HepG2 (cell line): ENCODE data around the gene CCR9. TPM values are rescaled to one million over a fixed set of nuclear protein-coding genes. Genes with fewer than 3 reads are reported as not detected.

Experiments used
- ATAC-seq: fragments of 200-7000 bp; cut with Tn5 transposase; 3 replicates; pipeline ENCODE4 v1.9.1; 2020; ENCODE audit warnings: mild to moderate bottlenecking, moderate library complexity
- BruUV-seq: library from RNA; stranded (reverse); fragments of 400-500 nt; replicated peaks from 2 replicates; lab custom pipeline; 2021; lab: Mats Ljungman, UMichigan
- CTCF ChIA-PET: fragments of 300-600 bp; formaldehyde crosslinking; extraction: SDS; loops from one replicate; lab custom pipeline; 2021; ENCODE audit warnings: low total read pairs, inconsistent platforms, low intra/inter-chr PET ratio; lab: Yijun Ruan, JAX
- POLR2A ChIA-PET: fragments of 350-600 bp; sonication (Branson Sonifier 250); formaldehyde crosslinking; loops from one replicate; lab custom pipeline; 2020; ENCODE audit warnings: antibody characterized with exemption, inconsistent platforms; lab: Yijun Ruan, JAX
- DNase-seq: peaks from one replicate; pipeline ENCODE4 v3.0.0-alpha.2; 2015; ENCODE audit warnings: low spot score
- FAIRE-seq: peaks from 3 replicates; lab custom pipeline; 2011; peaks lifted over from hg19 to GRCh38; lab: Jason Lieb, UNC
- H2AFZ ChIP-seq: one replicate; pipeline ENCODE4 v1.6.1; 2011; ENCODE audit warnings: low read length, inconsistent platforms
- H3K27ac ChIP-seq: fragments of 300-600 bp; 3 replicates; pipeline ENCODE4 v1.8.0; 2011; ENCODE audit warnings: mixed run types, mild to moderate bottlenecking, mixed read lengths, low read length, inconsistent platforms; ENCODE audit not compliant: insufficient read depth; ENCODE audit errors: extremely low read length
- H3K27me3 ChIP-seq, 2 experiments: fragments of 200-600 bp in 1 of 2; 2 replicates in 1 of 2; 3 replicates in 1 of 2; pipeline versions ENCODE4 v1.6.0 to v1.8.0; 2011; ENCODE audit warnings: low read length in 2 of 2, mild to moderate bottlenecking in 2 of 2, moderate library complexity in 2 of 2, inconsistent platforms in 1 of 2; ENCODE audit not compliant: insufficient read depth in 2 of 2, control insufficient read depth in 1 of 2
- H3K36me3 ChIP-seq, 2 experiments: fragments of 200-600 bp in 1 of 2; replicated peaks in 1 of 2; 2 replicates in 1 of 2; 3 replicates in 1 of 2; pipeline versions ENCODE4 v1.5.1 to v1.8.0; 2011; ENCODE audit warnings: low read length in 2 of 2, inconsistent platforms in 1 of 2; ENCODE audit not compliant: insufficient read depth in 2 of 2, control insufficient read depth in 1 of 2
- H3K4me1 ChIP-seq: 2 replicates; pipeline ENCODE4 v1.5.1; 2012; ENCODE audit warnings: low read length, inconsistent platforms; ENCODE audit not compliant: insufficient read depth
- H3K4me2 ChIP-seq: 2 replicates; pipeline ENCODE4 v1.6.0; 2011; ENCODE audit warnings: low read depth, low read length, inconsistent platforms
- H3K4me3 ChIP-seq, 3 experiments: fragments of 200-600 bp in 1 of 3; sonication (generic), shearing (Covaris generic) in 1 of 3; replicated peaks in 1 of 3; 2 replicates each; pipeline ENCODE4 v1.5.1; 2011 to 2016; ENCODE audit warnings: low read length in 3 of 3, inconsistent platforms in 2 of 3, low read depth in 2 of 3, mild to moderate bottlenecking in 2 of 3, control low read depth in 1 of 3, mixed read lengths in 1 of 3; ENCODE audit not compliant: insufficient read depth in 1 of 3
- H3K79me2 ChIP-seq: one replicate; pipeline ENCODE4 v1.6.1; 2011; ENCODE audit warnings: low read length, inconsistent platforms; ENCODE audit not compliant: insufficient read depth
- H3K9ac ChIP-seq: 2 replicates; pipeline ENCODE4 v1.6.0; 2011; ENCODE audit warnings: mild to moderate bottlenecking, low read depth, low read length, inconsistent platforms; ENCODE audit not compliant: insufficient read depth
- H3K9me3 ChIP-seq: 2 replicates; pipeline ENCODE4 v1.5.1; 2012; ENCODE audit warnings: mild to moderate bottlenecking, low read length
- H4K20me1 ChIP-seq: 2 replicates; pipeline ENCODE4 v1.6.0; 2011; ENCODE audit warnings: inconsistent platforms, mild to moderate bottlenecking, low read length, moderate library complexity; ENCODE audit not compliant: insufficient read depth
- ARHGAP35 ChIP-seq: sonication (generic); formaldehyde crosslinking; IDR thresholded peaks from 2 replicates; pipeline ENCODE4 v1.9.0; 2022; ENCODE audit warnings: mild to moderate bottlenecking, inconsistent platforms, moderate library complexity, missing genetic modification reagents, borderline replicate concordance
- BATF2 ChIP-seq: sonication (generic); formaldehyde crosslinking; IDR thresholded peaks from 2 replicates; pipeline ENCODE4 v1.8.0; 2022; ENCODE audit warnings: mild to moderate bottlenecking, missing genetic modification reagents, moderate library complexity
- GTF2F1 ChIP-seq: fragments of 150-350 bp; IDR thresholded peaks from 2 replicates; pipeline ENCODE4 v1.6.1; 2014; ENCODE audit warnings: low read length
- HNF4G ChIP-seq, 2 experiments: sonication (generic) in 1 of 2; formaldehyde crosslinking in 1 of 2; IDR thresholded peaks; 2 replicates each; pipeline versions ENCODE4 v1.4.0 to v1.6.1; 2011 to 2020; ENCODE audit warnings: borderline replicate concordance in 2 of 2, low read depth in 2 of 2, mild to moderate bottlenecking in 2 of 2, low read length in 1 of 2, missing genetic modification reagents in 1 of 2, moderate library complexity in 1 of 2
- HOMEZ ChIP-seq: IDR thresholded peaks from 2 replicates; pipeline ENCODE4 v1.6.1; 2016; ENCODE audit warnings: low read depth
- POLR2AphosphoS2 ChIP-seq: IDR thresholded peaks from 2 replicates; pipeline ENCODE4 v1.6.1; 2011; ENCODE audit warnings: low read depth, low read length, improper control_type of control experiment
- SALL2 ChIP-seq: sonication (generic); formaldehyde crosslinking; IDR thresholded peaks from 2 replicates; pipeline ENCODE4 v1.8.1; 2023; ENCODE audit warnings: mild to moderate bottlenecking, missing genetic modification reagents, inconsistent platforms
- ZBTB3 ChIP-seq: sonication (generic); formaldehyde crosslinking; IDR thresholded peaks from 2 replicates; pipeline ENCODE4 v1.4.0; 2020; ENCODE audit warnings: low read depth, mild to moderate bottlenecking, moderate library complexity, missing genetic modification reagents, borderline replicate concordance
- WGBS: methylation state at CpG from one replicate; pipeline ENCODE4 v1.1.6; 2017; ENCODE audit warnings: low lambda C conversion rate; 5-methylcytosine and 5-hydroxymethylcytosine counted together
- in situ Hi-C: cut with HindIII; loops from 2 replicates; pipeline ENCODE4 v1.10.0; 2017; ENCODE audit warnings: low pct_unique_long_range_greater_than_20kb; ENCODE audit not compliant: extremely low pct_ligation_motif_present
- intact Hi-C: fragments of 100-400 bp; cut with micrococcal nuclease; formaldehyde crosslinking; loops from one replicate; pipeline ENCODE4 v1.10.0; 2022; ENCODE audit not compliant: unreplicated experiment
- polyA plus RNA-seq, 8 experiments: library from polyadenylated mRNA; depleted of rRNA in 3 of 8; stranded (reverse) in 7 of 8; unstranded in 1 of 8; fragments of >200 nt; fragmentation: Illumina TruSeq in 4 of 8; extraction: Trizol in 4 of 8; gene quantifications; 2 replicates each; pipeline versions ENCODE4 v1.2.1 to v1.2.3, GENCODE V29; 2011 to 2016; ENCODE audit warnings: low read depth in 4 of 8, missing spikeins in 1 of 8, mixed read lengths in 1 of 8; ENCODE audit not compliant: insufficient read depth in 1 of 8
- total RNA-seq, 5 experiments: library from RNA; depleted of rRNA; stranded (reverse); fragments of >200 nt; fragmentation: Illumina TruSeq; extraction: Trizol; gene quantifications; 2 replicates each; pipeline ENCODE4 v1.2.3, GENCODE V29; 2016; ENCODE audit warnings: low read depth in 1 of 5

Gene CCR9
- total and polyA plus RNA-seq, 2 of the 13 experiments (the other 11 are each of a cell fraction or from before 2014, with no cell fraction given): not detected

GRCh38 chr3:45907769-45908705, 21.7 kb downstream of the CCR9 start:
- FAIRE-seq (no peak), DNase-seq (no peak), ATAC-seq (peak; percentile 31; the same call in 2 of the 3 replicates)
- H3K79me2 ChIP-seq: no peaks in the 10 kb centered on the region
- no peaks in the 10 kb centered on the region for H4K20me1 ChIP-seq
- H3K4me2 ChIP-seq: no peak overlapping the region
- WGBS: 50% methylated on average over 9 of the region's 13 CpGs
- no peak overlapping the region for H3K27ac ChIP-seq
- ChIA-PET POLR2A (no interaction called here), CTCF (no interaction called here)
- no peaks in the 10 kb centered on the region for H3K36me3 ChIP-seq
- BruUV-seq: no TSS peak
- in situ Hi-C loops: loop anchor here (25.0 kb wide), 1 partner anchor 671 kb away; the partner anchor contains the start of gene TMEM158
- no peak overlapping the region for H3K9ac ChIP-seq
- no peaks in the 10 kb centered on the region for H3K9me3 ChIP-seq
- no peaks in the 10 kb centered on the region for H3K27me3 ChIP-seq
- H2AFZ ChIP-seq: no peak overlapping the region
- no peak for TF ChIP-seq ZBTB3 (CRISPR knock-in tag)
- no peak for TF ChIP-seq SALL2 (CRISPR knock-in tag)
- no peak for TF ChIP-seq GTF2F1
- no peak for TF ChIP-seq ARHGAP35 (CRISPR knock-in tag)
- no peak for TF ChIP-seq POLR2AphosphoS2
- no peak for TF ChIP-seq BATF2 (CRISPR knock-in tag)
- TF ChIP-seq HOMEZ (CRISPR knock-in tag): no peak
- no peak for TF ChIP-seq HNF4G (IDR thresholded peaks at IDR 0.05; ENCODE audit: borderline replicate concordance, low read depth, low read length)
- TF ChIP-seq HNF4G (CRISPR knock-in tag; IDR thresholded peaks at IDR 0.05; ENCODE audit: borderline replicate concordance, low read depth): no peak
- intact Hi-C loops: no loop called here
- no peak overlapping the region for H3K4me3 ChIP-seq
- H3K4me1 ChIP-seq: peaks cover 8% of the 10 kb centered on the region; the same call in 1 of the 2 replicates
